Activated T-helper 1 cell treated with anti-CD3 and anti-CD28 coated beads, Interleukin-12 subunit alpha, Interleukin-12 subunit beta, Interleukin-2, Interleukin-4 antibody, amounts not matched to agents 30 ng/mL and 10 ng/mL and 1 ng/mL, durations not matched to agents 14 hours and 24 hours and 36 hours (primary cell): Measurements from ENCODE around the gene CTDSPL. TPM values are rescaled to one million over a fixed set of nuclear protein-coding genes. Genes with fewer than 3 reads are reported as not detected.

Experiments
- DNase-seq: peaks from one replicate; pipeline ENCODE4 v3.0.0; 2021; ENCODE audit warnings: low spot score
- H3K27ac Mint-ChIP-seq: one replicate; pipeline ENCODE4 v1.8.0; 2021; ENCODE audit warnings: mild to moderate bottlenecking, mixed read lengths
- H3K27me3 Mint-ChIP-seq: one replicate; pipeline ENCODE4 v1.8.0; 2022; ENCODE audit warnings: mild to moderate bottlenecking, moderate library complexity, mixed read lengths; ENCODE audit not compliant: insufficient read depth
- H3K36me3 Mint-ChIP-seq: one replicate; pipeline ENCODE4 v1.8.0; 2021; ENCODE audit warnings: low read depth, mixed read lengths
- H3K4me1 Mint-ChIP-seq: one replicate; pipeline ENCODE4 v1.8.0; 2021; ENCODE audit warnings: low read depth, mixed read lengths
- H3K4me3 Mint-ChIP-seq: one replicate; pipeline ENCODE4 v1.8.0; 2021; ENCODE audit warnings: mild to moderate bottlenecking, moderate library complexity, mixed read lengths
- H3K9me3 Mint-ChIP-seq: one replicate; pipeline ENCODE4 v1.8.0; 2021; ENCODE audit warnings: mixed read lengths
- intact Hi-C: fragments of 100-400 bp; cut with micrococcal nuclease; formaldehyde crosslinking; loops from one replicate; pipeline ENCODE4 v1.15.1; 2024
- total RNA-seq: library from RNA; stranded (reverse); gene quantifications from 2 replicates; pipeline ENCODE4 v1.2.3, GENCODE V29; 2022

Gene CTDSPL
- total RNA-seq, 1 donor from 2014 or later: 3.7 TPM

DNA sequence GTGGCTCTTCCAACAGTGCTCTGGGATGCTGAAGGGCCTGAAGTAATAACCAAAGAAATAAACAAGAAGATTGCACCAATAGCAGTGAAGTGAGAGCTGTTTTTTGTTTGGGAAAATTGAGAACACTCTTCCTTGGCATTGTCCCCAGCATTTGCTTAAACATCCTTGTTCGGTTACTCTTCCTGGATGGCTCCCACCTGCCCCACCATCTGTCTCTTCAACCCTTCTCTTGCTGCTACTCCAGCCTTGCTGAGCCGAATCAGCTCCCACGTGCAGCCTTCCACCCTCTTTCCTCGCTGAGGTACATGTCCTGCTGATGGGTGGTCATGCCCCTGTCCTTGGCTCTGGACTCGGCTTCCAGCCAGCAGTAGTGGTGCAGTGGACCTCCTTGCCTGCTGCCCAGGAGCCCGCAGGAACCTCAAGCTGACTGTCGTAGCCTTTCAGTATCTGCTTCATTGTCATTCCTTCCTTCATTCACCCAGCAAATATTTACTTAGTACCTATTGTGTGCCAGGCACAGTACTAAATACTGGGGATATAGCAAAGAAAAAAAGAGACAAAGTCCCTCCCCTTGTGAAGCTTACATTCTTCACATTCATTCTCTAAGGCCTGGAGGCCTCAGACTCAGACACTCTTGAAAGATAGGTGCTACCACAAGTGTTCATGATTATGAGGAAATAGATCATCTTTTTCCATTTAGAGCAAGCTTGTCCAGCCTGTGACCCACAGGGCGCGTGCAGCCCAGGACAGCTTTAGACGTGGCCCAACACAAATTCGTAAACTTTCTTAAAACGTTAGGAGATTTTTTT lies 111.8 kb downstream of the CTDSPL start:
- Mint-ChIP-seq H3K27ac (peak overlapping the region; percentile 31), H3K36me3 (no peaks in the 10 kb centered on the region), H3K4me3 (no peak overlapping the region), H3K9me3 (no peaks in the 10 kb centered on the region), H3K27me3 (no peaks in the 10 kb centered on the region), H3K4me1 (peaks cover 6% of the 10 kb centered on the region)
- intact Hi-C loops: loop anchor here (1.0 to 2.0 kb wide), 5 partner anchors 24 to 507 kb away; no protein-coding TSS in a partner anchor
- DNase-seq: no peak

DNA sequence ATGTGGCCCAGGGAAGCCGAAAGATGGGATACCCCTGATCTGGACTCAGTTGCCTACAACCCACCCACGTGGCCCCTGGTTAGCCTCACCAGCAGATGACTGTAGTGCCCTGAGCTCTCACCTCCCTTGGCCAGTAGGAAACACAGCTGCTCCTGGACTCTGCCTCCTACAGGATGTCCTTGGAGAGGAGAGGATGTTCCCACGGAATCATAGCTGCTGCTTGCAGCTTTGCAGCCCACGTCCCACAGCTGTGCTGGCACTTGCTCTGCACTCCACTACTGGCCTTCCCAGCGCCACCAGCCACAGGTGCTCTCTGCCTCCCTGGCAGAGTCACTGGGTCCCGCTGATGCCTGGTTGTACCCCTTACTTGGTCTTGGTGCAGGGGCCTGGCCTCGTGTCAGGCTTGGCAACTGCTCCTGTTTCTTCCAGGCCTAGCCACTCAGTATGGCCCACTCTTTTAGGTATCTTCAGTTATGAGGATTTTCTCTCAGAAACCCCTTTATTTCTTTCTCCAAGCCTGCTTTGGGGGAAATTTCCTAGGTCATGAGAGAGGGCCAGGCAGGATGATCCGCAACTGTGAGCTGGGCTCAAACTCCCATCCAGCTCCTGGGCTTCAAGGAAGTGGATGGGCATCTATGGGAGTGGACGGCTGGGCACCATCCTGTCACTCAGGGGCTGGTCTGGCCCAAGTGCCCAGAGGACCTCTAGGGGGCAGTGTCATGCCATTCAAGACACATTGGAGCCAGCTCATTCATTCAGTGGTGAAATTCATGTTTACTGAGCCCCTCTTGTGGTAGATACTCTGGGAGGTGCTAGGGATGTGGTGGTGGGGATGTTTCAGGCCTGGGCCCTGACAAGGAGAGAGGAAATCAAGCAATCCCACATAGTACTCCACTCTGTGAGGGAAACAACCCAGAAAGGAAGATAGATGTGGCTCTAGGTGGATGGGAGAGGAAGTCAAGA lies 112.7 kb downstream of the CTDSPL start:
- Mint-ChIP-seq H3K4me3 (no peak overlapping the region), H3K27me3 (no peaks in the 10 kb centered on the region)
- intact Hi-C loops: loop anchor here (1.0 to 2.0 kb wide), 5 partner anchors 23 to 506 kb away; no protein-coding TSS in a partner anchor

DNA sequence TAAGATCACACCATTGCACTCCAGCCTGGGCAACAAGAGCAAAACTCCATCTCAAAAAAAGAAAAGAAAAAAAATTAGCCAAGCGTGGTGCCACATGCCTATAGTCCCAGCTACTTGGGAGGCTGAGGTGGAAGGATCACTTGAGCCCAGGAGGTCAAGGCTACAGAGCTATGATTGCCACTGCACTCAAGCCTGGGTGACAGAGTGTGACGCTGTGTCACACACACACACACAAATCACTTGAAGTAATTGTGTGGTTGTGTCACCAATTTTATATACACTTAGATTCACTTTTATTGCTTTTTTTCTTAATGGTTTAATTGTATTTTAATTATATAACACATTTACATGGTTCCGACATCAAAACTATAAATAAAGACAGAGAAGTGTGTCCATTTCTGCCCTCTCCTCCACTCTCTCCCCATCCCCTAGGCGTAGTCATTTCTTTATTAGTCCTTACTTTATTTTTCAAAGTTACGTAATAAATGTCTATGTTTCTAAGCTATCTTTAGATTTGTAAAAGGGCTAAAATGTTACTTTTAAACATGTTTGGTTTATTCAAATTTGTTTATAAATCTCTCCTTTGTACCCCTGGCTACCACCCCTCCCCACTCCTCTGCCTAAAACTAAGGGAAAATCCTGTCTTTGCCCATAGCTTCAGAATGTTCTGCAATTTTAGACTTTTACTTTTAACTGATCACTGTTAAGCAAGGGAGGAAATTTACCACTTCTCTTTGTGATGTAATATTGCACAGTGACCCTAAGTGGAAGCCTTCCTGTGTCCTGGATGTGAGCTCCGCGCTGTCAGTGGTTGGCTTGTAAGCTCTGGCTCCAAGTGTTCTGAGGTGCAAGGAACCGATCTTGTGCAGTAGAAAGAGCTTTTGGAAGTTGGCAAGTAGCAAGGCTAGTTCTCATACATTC lies 118.1 kb downstream of the CTDSPL start:
- H3K27me3 Mint-ChIP-seq: no peaks in the 10 kb centered on the region
- peaks cover 2% of the 10 kb centered on the region for H3K4me1 Mint-ChIP-seq
- H3K36me3 Mint-ChIP-seq: no peaks in the 10 kb centered on the region
- no peak overlapping the region for H3K4me3 Mint-ChIP-seq
- intact Hi-C loops: no loop called here
- no peaks in the 10 kb centered on the region for H3K9me3 Mint-ChIP-seq
- H3K27ac Mint-ChIP-seq: no peak overlapping the region
- no peak for DNase-seq

More for the DNA sequence above, 112.7 kb downstream of the CTDSPL start:
- Mint-ChIP-seq H3K4me1 (peaks cover 6% of the 10 kb centered on the region), H3K9me3 (no peaks in the 10 kb centered on the region), H3K27ac (no peak overlapping the region), H3K36me3 (no peaks in the 10 kb centered on the region)
- DNase-seq: peak; percentile 54

DNA sequence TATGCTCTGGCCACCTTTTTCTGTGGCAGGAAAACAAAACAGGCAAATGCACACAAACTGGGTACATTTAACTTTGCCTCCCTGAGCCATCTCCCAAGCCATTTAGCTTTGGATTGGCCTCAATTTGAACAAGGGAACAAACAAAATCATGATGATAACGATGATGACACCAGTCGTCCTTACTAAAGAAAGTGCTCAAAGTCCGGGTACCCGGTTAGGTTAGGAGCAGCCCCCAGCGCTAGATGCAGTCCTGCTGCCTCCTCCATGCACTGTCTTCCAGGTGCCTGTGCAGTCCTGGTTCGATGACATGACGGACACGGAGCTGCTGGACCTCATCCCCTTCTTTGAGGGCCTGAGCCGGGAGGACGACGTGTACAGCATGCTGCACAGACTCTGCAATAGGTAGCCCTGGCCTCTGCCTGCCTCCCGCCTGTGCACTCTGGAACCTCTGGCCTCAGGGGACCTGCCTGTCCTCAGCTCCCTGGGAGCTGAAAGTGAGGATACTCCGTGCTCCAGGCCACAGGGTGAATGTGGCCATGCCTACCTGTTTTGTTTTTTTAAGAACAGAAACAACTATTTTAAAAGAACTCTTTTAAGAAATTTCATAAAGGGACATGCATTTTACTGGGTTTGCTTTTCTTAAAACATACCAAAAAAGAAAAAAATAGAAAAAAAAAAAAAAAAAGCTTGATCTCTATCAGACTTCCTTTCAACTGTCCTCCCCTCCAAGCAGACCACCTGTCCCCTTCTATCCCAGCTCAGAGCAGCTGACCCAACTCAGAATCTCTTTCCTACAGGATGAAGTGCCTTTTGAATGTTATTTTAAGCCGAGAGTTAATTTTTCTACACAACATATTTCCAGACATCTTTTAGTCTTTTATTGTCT lies 119.0 kb downstream of the CTDSPL start:
- Mint-ChIP-seq H3K4me1 (no peaks in the 10 kb centered on the region), H3K36me3 (no peaks in the 10 kb centered on the region), H3K27ac (no peak overlapping the region), H3K9me3 (no peaks in the 10 kb centered on the region), H3K4me3 (no peak overlapping the region), H3K27me3 (no peaks in the 10 kb centered on the region)
- no peak for DNase-seq
- intact Hi-C loops: no loop called here

DNA sequence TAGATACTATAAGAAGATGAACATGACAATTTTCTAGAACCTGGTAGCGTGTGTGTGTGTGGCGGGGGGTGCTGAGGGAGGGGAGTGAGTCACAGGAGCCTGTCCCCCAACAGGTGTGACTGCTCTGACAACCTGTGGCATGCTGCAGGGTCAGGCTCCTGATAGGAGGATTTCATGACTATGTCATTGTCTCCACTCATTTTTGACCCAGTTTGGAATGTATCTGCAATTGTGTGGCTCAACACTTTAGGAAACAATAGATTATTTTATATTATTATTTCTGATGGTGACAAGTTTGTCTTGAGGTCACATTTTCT lies 119.6 kb downstream of the CTDSPL start:
- intact Hi-C loops: no loop called here
- H3K36me3 Mint-ChIP-seq: no peaks in the 10 kb centered on the region
- no peak overlapping the region for H3K27ac Mint-ChIP-seq
- H3K4me3 Mint-ChIP-seq: no peak overlapping the region
- no peaks in the 10 kb centered on the region for H3K9me3 Mint-ChIP-seq
- H3K27me3 Mint-ChIP-seq: no peaks in the 10 kb centered on the region
- no peaks in the 10 kb centered on the region for H3K4me1 Mint-ChIP-seq
- no peak for DNase-seq

DNA sequence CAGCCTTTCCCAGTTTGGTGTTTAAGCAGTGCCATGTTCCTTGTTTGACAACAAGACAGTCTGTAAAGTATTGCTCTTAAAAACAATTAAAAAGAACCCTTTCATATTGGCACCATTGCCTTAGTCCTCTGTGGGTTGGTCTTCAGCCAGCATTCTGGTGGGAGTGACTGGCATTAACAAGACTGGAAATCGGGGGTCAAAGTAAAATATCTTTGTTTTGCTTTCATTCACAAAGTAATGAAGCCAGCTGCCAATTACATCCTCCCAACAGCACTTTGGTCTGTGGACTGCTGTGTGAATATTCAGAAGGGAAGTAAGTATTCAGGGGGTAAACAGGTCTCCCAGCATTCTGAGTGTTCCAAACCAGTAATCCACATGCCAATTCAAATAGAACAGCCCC lies 120.7 kb downstream of the CTDSPL start:
- Mint-ChIP-seq H3K27ac (no peak overlapping the region), H3K36me3 (no peaks in the 10 kb centered on the region)
- intact Hi-C loops: no loop called here

DNA sequence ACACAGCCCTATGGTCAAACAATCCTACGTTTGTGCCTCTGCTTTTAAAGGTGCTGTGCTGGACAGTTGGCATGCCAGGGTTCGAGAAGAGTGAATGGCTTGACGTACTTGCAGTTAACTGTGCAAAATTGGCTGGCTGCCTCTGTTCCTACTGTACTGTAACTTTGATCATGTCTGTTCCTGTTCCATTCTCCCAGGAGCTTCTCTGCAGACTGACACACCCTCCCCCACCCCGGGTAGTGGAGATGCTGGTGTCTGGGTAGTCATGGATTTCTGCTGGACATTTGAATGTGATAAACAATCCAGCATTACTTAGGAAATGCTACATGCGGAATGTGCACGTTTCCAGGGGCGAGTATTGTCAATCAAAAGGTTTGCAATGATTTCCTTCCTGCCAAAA lies 122.4 kb downstream of the CTDSPL start:
- Mint-ChIP-seq H3K9me3 (no peaks in the 10 kb centered on the region), H3K4me1 (no peaks in the 10 kb centered on the region), H3K27me3 (no peaks in the 10 kb centered on the region), H3K36me3 (no peaks in the 10 kb centered on the region), H3K4me3 (no peak overlapping the region), H3K27ac (no peak overlapping the region)
- no peak for DNase-seq
- intact Hi-C loops: no loop called here

More for the DNA sequence above, 120.7 kb downstream of the CTDSPL start:
- no peak overlapping the region for H3K4me3 Mint-ChIP-seq
- H3K4me1 Mint-ChIP-seq: no peaks in the 10 kb centered on the region
- H3K9me3 Mint-ChIP-seq: no peaks in the 10 kb centered on the region
- DNase-seq: no peak
- H3K27me3 Mint-ChIP-seq: no peaks in the 10 kb centered on the region

DNA sequence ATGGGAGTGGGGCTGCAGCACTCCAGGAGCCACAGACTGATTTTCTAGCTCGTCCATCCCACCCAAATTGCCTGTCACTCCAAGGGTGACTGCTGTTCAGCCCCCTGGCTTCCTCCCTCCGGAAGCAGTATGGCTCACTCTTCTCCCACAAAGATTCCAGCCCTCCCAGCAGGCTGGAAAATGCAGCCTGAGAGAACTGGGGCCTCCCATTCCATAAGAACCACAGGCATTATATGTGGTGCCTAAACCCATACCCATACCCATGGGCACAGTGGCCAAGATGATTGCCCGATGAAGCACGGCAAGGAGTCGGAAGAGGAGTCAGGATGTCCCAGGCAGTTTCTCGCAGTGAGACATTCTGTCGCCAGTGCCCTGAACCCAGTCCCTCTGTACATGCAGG lies 122.9 kb downstream of the CTDSPL start:
- H3K27ac Mint-ChIP-seq: no peak overlapping the region
- no peaks in the 10 kb centered on the region for H3K9me3 Mint-ChIP-seq
- H3K27me3 Mint-ChIP-seq: no peaks in the 10 kb centered on the region
- H3K4me1 Mint-ChIP-seq: no peaks in the 10 kb centered on the region
- intact Hi-C loops: no loop called here
- no peaks in the 10 kb centered on the region for H3K36me3 Mint-ChIP-seq
- no peak overlapping the region for H3K4me3 Mint-ChIP-seq
- DNase-seq: no peak

DNA sequence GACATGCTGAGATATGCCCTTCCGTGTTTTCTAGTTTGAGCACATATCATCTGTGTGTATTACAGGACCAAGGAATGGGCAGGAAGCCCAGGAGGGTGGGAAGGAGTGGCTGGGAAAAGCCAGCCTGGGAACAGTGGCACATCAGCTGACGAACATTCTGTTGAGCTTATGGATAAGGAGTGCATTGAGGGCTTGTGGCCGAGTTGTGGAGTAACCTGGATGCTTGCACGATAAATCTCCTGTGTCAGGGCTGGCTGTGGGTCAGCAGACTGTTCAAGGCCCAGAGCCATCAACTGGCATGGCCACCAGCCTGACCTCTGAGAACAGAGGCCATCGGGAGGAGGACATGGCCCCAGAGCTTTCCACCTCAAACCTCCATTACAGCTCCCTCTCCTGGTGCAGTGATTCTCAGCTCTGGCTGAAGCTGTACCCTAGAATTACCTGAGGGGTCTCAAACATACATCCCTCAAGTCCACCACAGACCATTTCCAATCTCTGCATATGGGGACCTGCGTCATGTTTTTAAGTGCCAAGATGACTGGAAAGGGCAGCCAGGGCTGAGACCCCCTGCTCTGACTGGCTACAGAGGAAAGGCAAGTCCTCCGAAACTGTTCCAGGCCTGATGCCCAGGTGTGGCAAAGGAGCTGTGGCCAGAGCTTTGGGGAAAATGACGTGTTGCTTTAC lies 124.1 kb downstream of the CTDSPL start:
- Mint-ChIP-seq H3K36me3 (no peaks in the 10 kb centered on the region), H3K4me1 (no peaks in the 10 kb centered on the region), H3K27ac (no peak overlapping the region), H3K9me3 (no peaks in the 10 kb centered on the region), H3K27me3 (peaks cover 4% of the 10 kb centered on the region), H3K4me3 (no peak overlapping the region)
- no peak for DNase-seq
- intact Hi-C loops: no loop called here

DNA sequence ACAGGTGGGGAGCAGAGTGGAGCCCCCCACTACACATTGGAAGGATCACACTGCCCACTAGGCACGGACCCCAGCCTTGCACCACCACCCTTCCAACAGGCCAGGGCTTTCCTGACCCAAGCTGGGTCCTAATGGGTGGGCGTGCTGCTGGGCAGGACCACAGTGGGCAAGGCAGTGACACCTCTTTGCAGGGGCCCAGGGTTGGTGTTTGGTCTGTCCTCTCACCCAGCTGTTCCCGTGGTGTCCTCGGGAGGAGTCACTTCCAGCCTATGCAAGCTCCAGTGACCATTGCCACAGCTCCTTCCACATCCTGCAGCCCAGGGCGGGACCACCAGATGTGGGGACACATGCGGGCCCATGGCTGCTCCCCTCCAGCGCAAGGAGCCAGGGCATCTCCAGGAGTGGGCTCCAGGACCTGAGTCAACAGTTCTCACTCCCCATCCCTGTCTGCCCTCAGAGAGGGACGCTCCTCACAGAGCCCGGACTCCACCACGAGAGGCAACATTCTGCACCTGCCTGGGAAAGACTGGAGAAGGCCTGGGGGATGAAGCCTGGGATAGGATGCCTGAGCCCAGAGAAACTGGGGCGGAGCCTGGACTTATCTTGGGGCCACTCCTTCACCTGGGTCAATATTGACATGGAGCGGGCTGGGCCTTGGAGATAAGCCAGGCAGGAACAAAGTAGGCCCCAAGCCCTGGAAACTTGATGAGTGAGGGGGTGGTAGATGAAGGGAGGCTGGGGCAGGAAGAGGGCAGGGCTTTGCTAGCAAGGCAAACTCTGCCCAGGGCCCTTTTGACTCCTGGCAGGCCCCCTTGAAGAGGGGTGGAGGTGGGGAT lies 125.0 kb downstream of the CTDSPL start:
- no peak overlapping the region for H3K27ac Mint-ChIP-seq
- no peak overlapping the region for H3K4me3 Mint-ChIP-seq
- intact Hi-C loops: no loop called here

DNA sequence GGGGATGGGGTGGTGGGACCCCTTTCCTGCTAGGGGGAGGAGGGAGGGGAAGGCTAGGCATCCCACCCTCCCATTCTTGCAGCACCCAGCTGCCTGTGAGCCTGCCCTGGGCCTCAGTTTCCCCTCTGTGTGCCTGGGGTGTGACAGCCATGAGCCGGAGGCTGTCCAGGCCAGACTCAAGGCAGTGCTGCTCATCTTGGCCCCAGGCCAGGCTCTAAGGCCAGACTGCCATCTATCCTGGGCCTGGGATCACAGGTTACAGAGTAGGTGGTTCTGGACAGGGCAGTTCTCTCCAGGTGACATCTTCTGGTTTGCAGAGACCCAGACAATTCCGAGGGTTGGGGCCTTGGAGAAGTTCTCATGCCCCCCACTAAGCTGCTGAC lies 125.6 kb downstream of the CTDSPL start:
- DNase-seq: no peak
- peaks cover 4% of the 10 kb centered on the region for H3K27me3 Mint-ChIP-seq
- H3K36me3 Mint-ChIP-seq: no peaks in the 10 kb centered on the region
- intact Hi-C loops: no loop called here
- H3K4me3 Mint-ChIP-seq: no peak overlapping the region
- H3K9me3 Mint-ChIP-seq: no peaks in the 10 kb centered on the region
- H3K27ac Mint-ChIP-seq: no peak overlapping the region
- no peaks in the 10 kb centered on the region for H3K4me1 Mint-ChIP-seq

More for the DNA sequence above, 125.0 kb downstream of the CTDSPL start:
- no peaks in the 10 kb centered on the region for H3K4me1 Mint-ChIP-seq
- peaks cover 4% of the 10 kb centered on the region for H3K27me3 Mint-ChIP-seq
- H3K9me3 Mint-ChIP-seq: no peaks in the 10 kb centered on the region
- H3K36me3 Mint-ChIP-seq: no peaks in the 10 kb centered on the region
- DNase-seq: no peak
